Hypothalamus (tissue), 51 donors: Measurements from ENCODE around the gene MYORG.
A peak's percentile ranks its signal among the peaks of the same experiment; 100 is the strongest.
"Not testable (repeated sequence)": the region's sequence is repeated elsewhere in the genome, so short reads cannot be mapped to it uniquely, and the experiment has no call there.

ENCODE experiments used
- DNase-seq, 51 donors: peaks; one replicate each; lab custom pipeline; 2025; lab: John Stamatoyannopoulos, UW

MYORG gene

GRCh38 chr9:34370970-34371880, 5.5 kb downstream of the MYORG start:
- DNase-seq: no peak

GRCh38 chr9:34370335-34370969, 6.2 kb downstream of the MYORG start:
- no peak for DNase-seq

- no peak for DNase-seq
These were observed 7.1 kb downstream of the MYORG start for GRCh38 chr9:34369636-34370035.

GRCh38 chr9:34368796-34369195, 7.9 kb downstream of the MYORG start:
- DNase-seq: not testable (repeated sequence)

- not testable (repeated sequence) for DNase-seq
These were observed 8.8 kb downstream of the MYORG start for GRCh38 chr9:34367751-34368410.

GRCh38 chr9:34366365-34366764, 10.3 kb downstream of the MYORG start:
- no peak for DNase-seq

GRCh38 chr9:34365282-34365681, 11.4 kb downstream of the MYORG start:
- DNase-seq: no peak

- DNase-seq: no peak
These were observed 12.9 kb downstream of the MYORG start for GRCh38 chr9:34363619-34364351.

- DNase-seq: no peak
These were observed 14.0 kb downstream of the MYORG start for GRCh38 chr9:34362614-34363214.

- DNase-seq: not testable (repeated sequence)
These were observed 23.7 kb downstream of the MYORG start for GRCh38 chr9:34352957-34353356.

- DNase-seq: not testable (repeated sequence)
These were observed 24.5 kb downstream of the MYORG start for GRCh38 chr9:34352122-34352652.

GRCh38 chr9:34349324-34349723, 27.4 kb downstream of the MYORG start:
- no peak for DNase-seq

GRCh38 chr9:34347800-34348158, 28.9 kb downstream of the MYORG start:
- DNase-seq: no peak

- DNase-seq: no peak
These were observed 29.6 kb downstream of the MYORG start for GRCh38 chr9:34346873-34347799.

GRCh38 chr9:34343605-34344004, 33.1 kb downstream of the MYORG start:
- DNase-seq: no peak

GRCh38 chr9:34343090-34343489, 33.6 kb downstream of the MYORG start:
- peak in 39 of 51 donors; percentile 14 to 88 (median 64) for DNase-seq

- DNase-seq: no peak
These were observed 34.9 kb downstream of the MYORG start for GRCh38 chr9:34341659-34342295.

- DNase-seq: peak in 27 of 51 donors; percentile 13 to 71 (median 51)
These were observed 37.9 kb downstream of the MYORG start for GRCh38 chr9:34338665-34339385.
